GM12891 (cell line): ENCODE data around the gene SERPINB1.

Experiments used
- POLR2AphosphoS5 ChIP-seq: IDR thresholded peaks from 2 replicates; pipeline ENCODE4 v1.6.1; 2011; ENCODE audit warnings: low read depth, low read length, control low read depth
- TAF1 ChIP-seq: IDR thresholded peaks from 2 replicates; pipeline ENCODE4 v1.6.1; 2011; ENCODE audit warnings: low read depth, low read length, control low read depth

GRCh38 chr6:2866171-2866846 lies 24.6 kb upstream of the SERPINB1 start:
- TF ChIP-seq TAF1 (no peak), POLR2AphosphoS5 (no peak)
